ENCODE data around the gene G6PC1.

DNA sequence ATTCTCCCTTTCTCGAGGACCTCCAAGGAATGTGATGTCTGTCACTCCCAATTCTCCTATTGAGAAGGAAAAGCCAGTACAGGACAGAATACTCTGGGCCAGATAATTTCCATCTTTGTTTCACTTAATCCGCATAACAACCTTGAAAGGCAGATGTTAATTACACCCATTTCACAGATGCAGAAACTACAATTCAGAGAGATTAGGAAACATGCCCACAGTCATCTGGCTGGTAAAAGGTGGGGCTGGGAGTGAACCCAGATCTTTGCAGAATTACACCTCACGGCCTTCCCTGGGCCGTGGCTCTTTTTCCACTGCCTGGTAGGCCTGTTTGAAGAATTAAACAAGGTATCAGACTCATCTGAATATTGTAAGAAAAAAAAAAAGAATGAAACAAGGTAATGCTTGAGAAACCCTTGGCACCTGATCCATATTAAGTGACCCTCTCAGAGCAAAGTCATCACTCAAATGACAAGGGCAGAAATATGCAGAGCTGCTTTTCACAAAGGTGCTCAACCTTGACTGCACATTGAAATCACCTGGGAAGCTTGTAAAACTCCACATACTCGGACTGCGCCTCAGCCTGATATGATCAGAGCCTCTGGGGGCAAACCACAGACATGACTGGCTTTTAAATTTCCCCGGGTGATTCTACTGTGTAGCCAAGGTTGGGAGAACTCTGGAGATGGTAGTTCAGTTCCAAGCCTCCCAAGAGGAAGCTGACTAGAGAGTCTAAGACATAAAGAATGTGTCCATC, 16.6 kb upstream of the G6PC1 start:
- no peak for TF ChIP-seq POLR2A (IDR thresholded peaks at IDR 0.05)
- TF ChIP-seq, protein P1, sequence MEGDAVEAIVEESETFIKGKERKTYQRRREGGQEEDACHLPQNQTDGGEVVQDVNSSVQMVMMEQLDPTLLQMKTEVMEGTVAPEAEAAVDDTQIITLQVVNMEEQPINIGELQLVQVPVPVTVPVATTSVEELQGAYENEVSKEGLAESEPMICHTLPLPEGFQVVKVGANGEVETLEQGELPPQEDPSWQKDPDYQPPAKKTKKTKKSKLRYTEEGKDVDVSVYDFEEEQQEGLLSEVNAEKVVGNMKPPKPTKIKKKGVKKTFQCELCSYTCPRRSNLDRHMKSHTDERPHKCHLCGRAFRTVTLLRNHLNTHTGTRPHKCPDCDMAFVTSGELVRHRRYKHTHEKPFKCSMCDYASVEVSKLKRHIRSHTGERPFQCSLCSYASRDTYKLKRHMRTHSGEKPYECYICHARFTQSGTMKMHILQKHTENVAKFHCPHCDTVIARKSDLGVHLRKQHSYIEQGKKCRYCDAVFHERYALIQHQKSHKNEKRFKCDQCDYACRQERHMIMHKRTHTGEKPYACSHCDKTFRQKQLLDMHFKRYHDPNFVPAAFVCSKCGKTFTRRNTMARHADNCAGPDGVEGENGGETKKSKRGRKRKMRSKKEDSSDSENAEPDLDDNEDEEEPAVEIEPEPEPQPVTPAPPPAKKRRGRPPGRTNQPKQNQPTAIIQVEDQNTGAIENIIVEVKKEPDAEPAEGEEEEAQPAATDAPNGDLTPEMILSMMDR (IDR thresholded peaks at IDR 0.05) = no peak
